ENCODE results near the gene PINLYP. TPM values are rescaled to one million over a fixed set of nuclear protein-coding genes. Genes with fewer than 3 reads are reported as not detected.

The PINLYP gene
- polyA plus RNA-seq, 2 of the 4 experiments (the other 2 are of a cell fraction), result 0.27 TPM; not detected in 1

- H3K4me2 ChIP-seq, result no peak overlapping the region
- no peak for FAIRE-seq
Measured at GRCh38 chr19:43572171-43572588, 3.4 kb upstream of the PINLYP start.

GRCh38 chr19:43574424-43575155 is 1.0 kb upstream of the PINLYP start:
- CTCF ChIA-PET, result interaction anchor here (0.6 to 3.0 kb wide), 11 partner anchors 9 to 1140 kb away, joined by 3 to 24 read pairs (median 4); no protein-coding TSS in a partner anchor
- Histone ChIP-seq H3K4me1 (peaks cover 11% of the 10 kb centered on the region), H3K9me3 (no peaks in the 10 kb centered on the region), H3K4me2 (peak overlapping the region; percentile 95), H3K4me3 (peak overlapping the region; percentile 84), H3K27ac (peak overlapping the region; percentile 91)
- POLR2A ChIA-PET, result interaction anchor here (1.2 to 2.4 kb wide), 4 partner anchors 10 to 42 kb away, joined by 3 to 17 read pairs (median 6); partner anchors contain the start of genes IRGQ, ZNF575 and ZNF576
- WGBS (ENCODE audit: missing lambda C conversion rate), result 29% methylated on average over 12 of the region's 12 CpGs
- no peak for TF ChIP-seq ZSCAN20 (CRISPR knock-in tag; IDR thresholded peaks at IDR 0.05)
- no peak for TF ChIP-seq CHD2 (IDR thresholded peaks at IDR 0.05; ENCODE audit: low read length, partially characterized antibody)
- no peak for TF ChIP-seq RNF2 (IDR thresholded peaks at IDR 0.05; ENCODE audit: borderline replicate concordance, low read depth)
- FAIRE-seq, result no peak
- no peak; a peak in 1 of 6 replicates for ATAC-seq
- no peak for DNase-seq (ENCODE audit: low read depth in 1 of 2, low spot score in 1 of 2)

More at GRCh38 chr19:43572171-43572588, 3.4 kb upstream of the PINLYP start:
- Histone ChIP-seq H3K27ac (no peak overlapping the region), H3K4me1 (peaks cover 11% of the 10 kb centered on the region), H3K4me3 (no peak overlapping the region), H3K9me3 (no peaks in the 10 kb centered on the region)
- ChIA-PET POLR2A (no interaction called here), CTCF (interaction anchor here (0.6 to 10.2 kb wide), 5 partner anchors 11 to 213 kb away, joined by 3 to 69 read pairs (median 6); no protein-coding TSS in a partner anchor)
- TF ChIP-seq TFCP2L1 (CRISPR knock-in tag; IDR thresholded peaks at IDR 0.05) (no peak), BHLHE40 (IDR thresholded peaks at IDR 0.05; ENCODE audit: low read depth, low read length) (no peak), SREBF2 (IDR thresholded peaks at IDR 0.05) (no peak), ELK1 (IDR thresholded peaks at IDR 0.05; ENCODE audit: low read depth, low read length) (no peak), NPAS2 (CRISPR knock-in tag; IDR thresholded peaks at IDR 0.05; ENCODE audit: borderline replicate concordance) (no peak), HOXB5 (CRISPR knock-in tag; IDR thresholded peaks at IDR 0.05) (no peak), RCOR1 (IDR thresholded peaks at IDR 0.05; ENCODE audit: low read depth, low read length) (no peak), KDM1A (IDR thresholded peaks at IDR 0.05; ENCODE audit: low read depth) (no peak), USF2 (IDR thresholded peaks at IDR 0.05) (no peak), CTCF (IDR thresholded peaks at IDR 0.05) (no peak), EP300 (IDR thresholded peaks at IDR 0.05) (no peak), CBX8 (IDR thresholded peaks at IDR 0.05) (no peak), E2F6 (IDR thresholded peaks at IDR 0.05; ENCODE audit: borderline replicate concordance, low read depth) (no peak), CBX2 (IDR thresholded peaks at IDR 0.05; ENCODE audit: borderline replicate concordance, low read depth) (no peak), ESRRA (IDR thresholded peaks at IDR 0.05; ENCODE audit: borderline replicate concordance, low read length) (no peak)
- ATAC-seq (no peak), DNase-seq (ENCODE audit: low read depth in 1 of 2, low spot score in 1 of 2) (no peak)
- WGBS (ENCODE audit: missing lambda C conversion rate), result 47% methylated on average over 3 of the region's 3 CpGs

Data from A549 (cell line).